ENCODE data around the gene C1QTNF9B. TPM values are rescaled to one million over a fixed set of nuclear protein-coding genes. Genes with fewer than 3 reads are reported as not detected.

C1QTNF9B gene
- total RNA-seq, 1 experiment from 2014 or later, result not detected

DNA sequence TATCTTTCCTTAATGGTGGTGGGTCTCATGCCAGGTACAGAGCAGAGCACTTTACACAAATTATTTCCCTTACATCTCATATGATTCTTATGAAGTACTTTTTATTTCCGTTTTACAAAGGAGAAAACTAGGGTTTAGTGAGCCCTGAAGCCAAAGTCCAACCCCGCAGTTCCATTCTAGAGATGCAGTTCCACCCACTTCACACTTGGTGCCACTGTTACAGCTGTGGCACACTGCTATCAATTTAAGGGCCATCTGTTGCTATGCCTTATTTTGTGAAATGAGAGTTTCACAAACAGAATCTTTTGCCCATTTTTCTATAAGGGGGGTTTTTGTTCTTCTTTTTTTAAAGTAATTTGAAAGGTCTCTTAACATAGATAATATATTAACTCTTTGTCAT is 21.0 kb downstream of the C1QTNF9B start:
- Histone ChIP-seq H3K36me3 (ENCODE audit: low read depth) (no peaks in the 10 kb centered on the region), H3K9me2 (ENCODE audit: insufficient read depth) (no peaks in the 10 kb centered on the region), H3K4me1 (replicated peaks; ENCODE audit: insufficient read depth) (no peaks in the 10 kb centered on the region), H3K4me3 (no peak overlapping the region), H3K79me2 (ENCODE audit: low read depth) (no peaks in the 10 kb centered on the region), H3K27ac (no peak overlapping the region), H4K20me1 (ENCODE audit: insufficient read depth) (0 out of 2 replicates have a peak, but pooled peaks cover 4% of the 10 kb centered on the region), H3F3A (ENCODE audit: insufficient read depth, low read depth) (no peaks in the 10 kb centered on the region), H3K9me3 (ENCODE audit: insufficient read depth, low read depth) (no peaks in the 10 kb centered on the region), H3K27me3 (ENCODE audit: insufficient read depth, low read depth) (no peaks in the 10 kb centered on the region), H3K4me2 (no peak overlapping the region), H2AFZ (no peak overlapping the region)
- no TSS peak for BruUV-seq (replicated peaks)
- intact Hi-C loops (cut with micrococcal nuclease; ENCODE audit: unreplicated experiment), result no loop called here
- no peak for DNase-seq
- CTCF ChIA-PET, result no interaction called here
- POLR2A ChIA-PET (ENCODE audit: unreplicated experiment), result no interaction called here
- TF ChIP-seq, protein P1, sequence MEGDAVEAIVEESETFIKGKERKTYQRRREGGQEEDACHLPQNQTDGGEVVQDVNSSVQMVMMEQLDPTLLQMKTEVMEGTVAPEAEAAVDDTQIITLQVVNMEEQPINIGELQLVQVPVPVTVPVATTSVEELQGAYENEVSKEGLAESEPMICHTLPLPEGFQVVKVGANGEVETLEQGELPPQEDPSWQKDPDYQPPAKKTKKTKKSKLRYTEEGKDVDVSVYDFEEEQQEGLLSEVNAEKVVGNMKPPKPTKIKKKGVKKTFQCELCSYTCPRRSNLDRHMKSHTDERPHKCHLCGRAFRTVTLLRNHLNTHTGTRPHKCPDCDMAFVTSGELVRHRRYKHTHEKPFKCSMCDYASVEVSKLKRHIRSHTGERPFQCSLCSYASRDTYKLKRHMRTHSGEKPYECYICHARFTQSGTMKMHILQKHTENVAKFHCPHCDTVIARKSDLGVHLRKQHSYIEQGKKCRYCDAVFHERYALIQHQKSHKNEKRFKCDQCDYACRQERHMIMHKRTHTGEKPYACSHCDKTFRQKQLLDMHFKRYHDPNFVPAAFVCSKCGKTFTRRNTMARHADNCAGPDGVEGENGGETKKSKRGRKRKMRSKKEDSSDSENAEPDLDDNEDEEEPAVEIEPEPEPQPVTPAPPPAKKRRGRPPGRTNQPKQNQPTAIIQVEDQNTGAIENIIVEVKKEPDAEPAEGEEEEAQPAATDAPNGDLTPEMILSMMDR (conservative IDR thresholded peaks at IDR 0.05), result peak; percentile 50
- no peak for TF ChIP-seq EZH2 (IDR thresholded peaks at IDR 0.05; ENCODE audit: low read depth)

DNA sequence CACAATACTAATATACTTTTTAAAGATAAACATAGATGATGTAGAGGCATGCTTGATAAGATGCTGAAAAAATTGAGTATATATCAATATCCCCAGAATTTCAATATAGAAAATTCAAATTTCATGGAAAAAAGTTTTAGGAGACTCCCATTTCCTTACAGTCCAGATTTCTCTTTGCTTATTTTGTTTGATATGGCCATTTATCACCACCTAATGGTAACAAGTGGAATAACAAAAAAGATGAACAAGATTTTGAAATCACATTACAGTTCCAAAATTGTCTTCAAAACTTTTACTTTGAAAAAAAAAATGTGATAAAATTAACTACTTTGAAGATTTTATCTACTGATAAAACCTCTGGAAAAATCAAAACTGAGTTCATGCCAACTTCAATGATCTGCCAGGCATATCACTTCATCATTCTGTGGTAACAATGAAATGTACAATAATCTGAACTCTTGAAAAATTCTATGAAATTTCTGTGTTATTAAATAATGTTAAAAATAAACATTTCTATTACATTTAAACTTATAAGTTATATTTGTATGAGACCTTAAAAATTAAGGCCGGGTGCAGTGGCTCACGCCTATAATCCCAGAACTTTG is 25.6 kb downstream of the C1QTNF9B start:
- no peak overlapping the region for H2AFZ ChIP-seq
- no peak overlapping the region for H3K4me2 ChIP-seq
- BruUV-seq (replicated peaks), result no TSS peak
- H3K79me2 ChIP-seq (ENCODE audit: low read depth), result no peaks in the 10 kb centered on the region
- H3K27me3 ChIP-seq (ENCODE audit: insufficient read depth, low read depth), result no peaks in the 10 kb centered on the region
- CTCF ChIA-PET, result no interaction called here
- DNase-seq, result no peak
- H3K36me3 ChIP-seq (ENCODE audit: low read depth), result no peaks in the 10 kb centered on the region
- TF ChIP-seq, protein P1 (conservative IDR thresholded peaks at IDR 0.05), result peak; percentile 77
- no peak for TF ChIP-seq EZH2 (IDR thresholded peaks at IDR 0.05; ENCODE audit: low read depth)
- no peak overlapping the region for H3K4me3 ChIP-seq
- intact Hi-C loops (cut with micrococcal nuclease; ENCODE audit: unreplicated experiment), result loop anchor here (5.0 kb wide), 1 partner anchor 404 kb away; no protein-coding TSS in a partner anchor
- no peaks in the 10 kb centered on the region for H3K9me3 ChIP-seq (ENCODE audit: insufficient read depth, low read depth)
- no peak overlapping the region for H3K27ac ChIP-seq
- POLR2A ChIA-PET (ENCODE audit: unreplicated experiment), result no interaction called here
- no peaks in the 10 kb centered on the region for H3K4me1 ChIP-seq (replicated peaks; ENCODE audit: insufficient read depth)
- H3F3A ChIP-seq (ENCODE audit: insufficient read depth, low read depth), result no peaks in the 10 kb centered on the region
- no peaks in the 10 kb centered on the region for H3K9me2 ChIP-seq (ENCODE audit: insufficient read depth)
- no peaks in the 10 kb centered on the region for H4K20me1 ChIP-seq (ENCODE audit: insufficient read depth)

DNA sequence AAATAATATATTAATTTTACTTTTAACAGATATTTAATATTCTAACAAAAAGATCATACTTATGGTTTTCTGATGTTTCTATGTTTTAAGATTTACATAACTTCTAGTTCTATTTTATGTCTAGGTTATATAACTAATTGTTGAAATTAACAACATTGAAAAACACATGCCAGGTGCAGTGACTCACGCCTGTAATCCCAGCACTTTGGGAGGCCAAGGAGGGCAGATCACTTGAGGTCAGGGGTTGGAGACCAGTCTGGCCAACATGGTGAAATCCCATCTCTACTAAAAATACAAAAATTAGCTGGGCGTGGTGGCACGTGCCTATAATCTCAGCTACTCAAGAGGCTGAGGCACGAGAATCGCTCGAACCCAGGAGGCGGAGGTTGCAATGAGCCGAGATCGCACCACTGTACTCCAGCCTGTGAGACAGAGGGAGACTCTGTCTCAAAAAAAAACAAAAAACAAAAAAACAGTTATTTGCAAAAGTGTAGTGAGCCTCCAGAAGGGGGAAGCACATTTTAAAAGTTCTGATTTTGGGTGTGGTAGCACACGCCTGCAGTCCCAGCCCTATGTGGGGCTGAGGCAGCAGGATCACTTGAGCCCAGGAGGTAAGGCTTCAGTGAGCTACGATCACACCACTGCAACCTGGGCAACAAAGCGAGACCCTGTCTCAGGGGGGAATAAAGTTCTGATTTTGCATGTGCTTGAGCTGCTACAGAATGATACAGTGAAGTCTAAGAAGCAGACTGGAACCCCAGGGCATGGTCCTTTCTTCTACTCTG is 26.8 kb downstream of the C1QTNF9B start:
- H3K79me2 ChIP-seq (ENCODE audit: low read depth), result no peaks in the 10 kb centered on the region
- BruUV-seq (replicated peaks), result no TSS peak
- TF ChIP-seq EZH2 (IDR thresholded peaks at IDR 0.05; ENCODE audit: low read depth), result no peak
- TF ChIP-seq, protein P1 (conservative IDR thresholded peaks at IDR 0.05), result no peak
- H3F3A ChIP-seq (ENCODE audit: insufficient read depth, low read depth), result no peaks in the 10 kb centered on the region
- no peaks in the 10 kb centered on the region for H3K4me1 ChIP-seq (replicated peaks; ENCODE audit: insufficient read depth)
- H2AFZ ChIP-seq, result no peak overlapping the region
- no peaks in the 10 kb centered on the region for H3K9me3 ChIP-seq (ENCODE audit: insufficient read depth, low read depth)
- no peaks in the 10 kb centered on the region for H3K9me2 ChIP-seq (ENCODE audit: insufficient read depth)
- ChIA-PET CTCF (no interaction called here), POLR2A (ENCODE audit: unreplicated experiment) (no interaction called here)
- H3K4me2 ChIP-seq, result no peak overlapping the region
- no peaks in the 10 kb centered on the region for H4K20me1 ChIP-seq (ENCODE audit: insufficient read depth)
- no peak for DNase-seq
- intact Hi-C loops (cut with micrococcal nuclease; ENCODE audit: unreplicated experiment), result loop anchor here (5.0 kb wide), 1 partner anchor 403 kb away; no protein-coding TSS in a partner anchor
- no peaks in the 10 kb centered on the region for H3K36me3 ChIP-seq (ENCODE audit: low read depth)
- H3K4me3 ChIP-seq, result no peak overlapping the region
- no peaks in the 10 kb centered on the region for H3K27me3 ChIP-seq (ENCODE audit: insufficient read depth, low read depth)
- no peak overlapping the region for H3K27ac ChIP-seq

Measured in PC-9 (cell line).